Activated naive CD8-positive, alpha-beta T cell treated with anti-CD3 and anti-CD28 coated beads, Interleukin-2, amount 50 U/mL, for 16 hours (primary cell): Measurements from ENCODE around the gene OCA2.
"Not testable (repeated sequence)": the region's sequence is repeated elsewhere in the genome, so short reads cannot be mapped to it uniquely, and the experiment has no call there.

ENCODE experiments used
- DNase-seq: peaks from one replicate; pipeline ENCODE4 v3.0.0-alpha.2; 2020; ENCODE audit warnings: low read depth, low spot score

The OCA2 gene

DNA sequence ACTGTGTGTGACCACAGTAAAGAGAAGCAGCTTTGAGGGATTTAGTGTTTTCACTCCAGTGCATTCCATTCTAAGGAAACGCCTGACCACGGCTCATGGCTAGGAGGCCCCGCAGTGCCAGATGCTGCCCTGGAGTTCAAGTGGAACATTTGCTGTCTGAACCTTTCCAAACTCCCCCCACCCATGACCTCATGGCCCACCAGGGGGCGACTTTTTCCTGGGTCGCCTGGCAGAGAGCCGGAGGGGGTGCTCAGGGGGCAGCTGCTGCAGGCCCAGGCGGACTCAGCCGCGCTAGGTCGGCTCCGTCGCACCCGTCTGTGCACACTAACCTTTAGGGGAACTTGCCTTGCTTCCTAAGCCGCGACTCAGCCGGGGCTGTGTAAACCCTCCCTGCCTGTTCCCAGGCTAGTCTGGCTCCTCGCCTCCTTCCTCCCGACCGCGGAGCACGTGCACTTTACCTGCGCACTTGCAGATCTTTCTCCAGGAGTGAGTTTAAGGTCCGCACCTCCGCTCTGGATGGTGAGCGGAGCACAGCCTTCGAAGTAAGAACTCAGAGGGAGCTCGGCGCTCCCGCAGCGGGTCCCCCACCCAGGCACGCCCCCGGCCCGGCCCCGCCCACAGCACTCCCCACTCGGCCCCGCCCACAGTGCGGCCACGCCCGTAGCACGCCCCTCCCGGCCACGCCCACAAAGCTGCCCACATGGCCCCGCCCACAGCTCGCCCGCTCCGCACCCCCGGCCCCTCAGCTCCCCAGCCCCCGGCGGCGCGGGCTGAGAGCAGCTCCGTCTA, at the start of gene OCA2:
OCA2 (minus strand) TSS at position 550 of the 789 bp plus-strand sequence. CDS start 17,441 bp downstream, outside the sequence.
- no peak for DNase-seq

DNA sequence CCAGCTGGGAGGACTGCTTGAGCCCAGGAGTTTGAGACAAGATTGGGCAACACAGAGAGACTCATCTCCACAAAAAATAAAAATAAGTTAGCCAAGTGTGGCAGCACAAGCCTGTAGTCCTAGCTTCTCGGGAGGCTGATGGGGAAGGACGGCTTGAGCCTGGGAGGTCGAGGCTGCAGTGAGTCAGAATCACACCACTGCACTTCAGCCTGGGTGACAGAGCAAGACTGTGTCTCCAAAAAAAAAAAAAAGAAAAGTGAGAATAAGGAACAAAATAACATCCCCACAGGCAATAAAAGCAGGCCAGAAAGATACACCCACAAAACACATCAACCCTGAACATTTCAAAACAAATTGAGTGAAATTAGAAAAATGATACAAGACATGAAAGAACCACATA, 48.7 kb upstream of the OCA2 start:
- no peak for DNase-seq

DNA sequence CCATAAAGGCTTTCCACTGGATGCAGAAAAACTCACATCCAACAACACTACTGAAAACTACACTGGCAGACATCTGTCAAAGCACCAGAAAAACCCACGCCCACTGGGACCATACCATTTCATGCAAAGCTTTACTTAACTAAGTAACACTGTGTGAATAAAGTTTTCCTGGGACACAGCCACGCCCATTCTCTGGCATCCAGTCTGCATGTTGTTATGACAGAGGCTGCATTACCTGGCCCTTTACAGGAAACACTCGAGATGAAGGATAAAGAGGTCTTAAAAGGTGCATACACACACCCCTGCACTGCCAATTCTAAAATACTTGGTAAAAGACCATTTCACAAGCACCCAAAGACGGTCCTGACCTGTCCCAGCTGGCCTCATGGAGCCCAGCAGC, 46.3 kb upstream of the OCA2 start:
- DNase-seq: not testable (repeated sequence)

DNA sequence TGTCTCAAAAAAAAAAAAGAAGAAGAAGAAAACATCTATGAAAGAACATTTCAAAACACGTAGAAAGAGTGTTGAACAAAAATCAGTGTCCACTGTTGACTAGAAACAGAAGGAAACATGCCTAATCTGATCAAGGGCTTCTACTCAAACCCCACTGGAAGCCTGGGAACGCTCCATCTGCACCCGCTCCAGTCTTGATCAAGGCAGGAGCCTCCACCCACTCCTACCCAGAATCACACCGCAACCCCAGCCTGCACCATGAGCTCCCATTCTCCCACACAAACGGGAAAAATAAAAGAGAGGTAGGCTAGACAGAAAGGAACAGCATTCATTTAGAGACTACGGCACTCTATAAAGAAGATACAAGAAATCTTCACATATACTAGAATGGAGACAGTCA, 40.9 kb upstream of the OCA2 start:
- DNase-seq: no peak

DNA sequence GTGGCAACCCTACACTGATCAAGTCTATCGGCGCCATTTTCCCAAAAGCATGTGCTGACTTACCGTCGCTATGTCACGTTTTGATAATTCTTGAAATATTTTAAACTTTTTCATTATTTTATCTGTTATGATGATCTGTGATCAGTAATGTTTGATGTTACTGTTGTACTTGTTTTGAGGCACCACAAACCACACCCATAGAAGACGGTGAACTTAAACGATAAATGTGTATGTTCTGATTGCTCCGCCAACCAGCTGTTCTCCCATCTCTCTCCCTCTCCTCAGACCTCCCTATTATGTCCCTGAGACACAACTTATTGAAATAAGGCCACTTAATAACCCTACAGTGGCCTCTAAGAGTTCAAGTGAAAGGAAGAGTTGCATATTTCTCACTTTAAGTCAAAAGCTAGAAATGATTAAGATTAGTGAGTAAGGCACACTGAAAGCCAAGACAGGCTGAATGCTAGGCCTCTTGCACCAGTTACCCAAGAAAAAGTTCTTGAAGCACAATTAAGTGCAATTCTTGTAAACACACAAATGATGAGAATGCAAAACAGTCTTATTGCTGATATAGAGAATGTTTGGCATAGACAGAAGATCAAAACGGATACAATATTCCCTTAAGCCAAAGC, 38.4 kb upstream of the OCA2 start:
- DNase-seq: not testable (repeated sequence)

DNA sequence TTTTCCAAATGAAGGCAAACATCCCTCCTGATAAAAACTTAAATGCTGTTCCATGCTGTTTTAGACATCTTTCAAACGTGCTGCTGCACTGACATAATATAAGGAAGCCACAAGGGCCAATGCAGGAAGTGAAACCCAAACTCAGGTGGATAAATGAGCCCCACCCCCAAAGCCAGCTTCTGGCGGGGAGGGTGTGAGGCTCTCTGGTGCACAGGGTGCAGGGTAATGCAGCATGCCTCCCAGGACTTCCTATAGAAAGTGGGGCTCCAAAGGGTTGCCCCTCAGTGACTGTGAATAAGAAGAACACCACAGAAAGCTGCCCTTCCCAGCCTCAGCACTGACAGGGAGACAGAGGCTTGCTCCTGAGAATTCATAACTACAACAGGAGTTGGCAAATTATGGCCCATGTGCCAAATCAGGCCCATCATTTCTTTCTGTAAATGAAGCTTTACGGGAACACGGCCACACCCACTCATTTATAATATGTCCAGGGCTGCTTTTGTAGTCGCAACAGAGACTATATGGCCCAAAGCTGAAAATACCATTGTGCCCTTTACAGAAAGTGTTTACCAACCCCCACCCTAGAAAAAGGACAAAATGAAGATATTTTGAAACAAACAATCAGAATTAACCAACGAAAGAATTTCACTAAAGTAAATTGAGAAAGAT, 37.3 kb upstream of the OCA2 start:
- DNase-seq: not testable (repeated sequence)

DNA sequence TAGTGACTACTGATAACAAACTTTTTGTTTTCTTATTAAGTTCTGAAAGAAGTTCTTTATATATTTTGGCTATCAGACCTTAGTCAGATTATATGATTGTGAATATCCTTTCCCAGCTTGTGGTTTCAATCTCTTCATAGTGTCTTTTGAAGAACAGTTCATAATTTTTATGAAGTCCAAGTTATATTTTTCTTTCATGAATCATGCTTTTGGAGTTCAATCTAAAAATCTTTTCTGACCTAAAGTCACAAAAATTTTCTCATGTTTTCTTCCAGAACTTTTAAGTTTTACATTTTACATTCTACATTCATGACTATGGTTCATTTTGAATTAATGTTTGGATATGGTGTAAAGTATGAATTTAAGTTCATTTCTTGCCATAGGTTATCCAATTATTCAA, 34.2 kb upstream of the OCA2 start:
- DNase-seq: no peak

DNA sequence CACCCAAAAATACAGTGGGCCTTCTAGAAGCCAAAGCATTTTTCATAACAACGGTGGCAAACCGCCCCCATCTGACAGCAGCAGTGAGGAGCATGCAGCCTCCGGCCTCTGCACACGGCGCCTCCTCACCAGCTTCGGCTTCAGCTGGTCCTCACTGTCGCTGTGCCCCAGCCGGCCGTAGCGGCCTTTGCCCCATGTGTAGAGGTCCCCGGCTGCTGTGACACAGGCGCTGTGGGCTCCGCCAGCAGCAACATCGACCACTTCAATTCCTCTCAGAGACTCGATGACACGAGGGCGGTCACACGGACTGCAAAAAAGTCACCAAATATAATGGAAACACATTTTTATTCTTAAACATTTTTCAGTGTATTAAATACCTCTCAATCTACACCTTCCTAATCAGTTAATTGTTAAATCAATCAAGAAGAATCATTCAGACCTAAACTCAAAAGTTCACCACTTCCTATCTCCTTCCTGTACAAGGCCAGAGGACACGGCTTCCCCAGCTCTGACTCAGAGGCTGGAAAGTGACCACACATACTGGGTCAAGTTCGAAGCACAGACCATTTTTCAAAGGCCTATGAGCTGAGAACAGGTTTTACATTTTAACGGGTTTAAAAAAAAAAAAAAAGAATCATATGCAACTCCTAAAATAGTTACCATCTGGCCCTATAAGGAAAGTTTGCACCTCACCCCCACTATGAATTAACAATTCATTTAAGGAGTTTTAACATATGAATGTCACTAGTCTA, 33.6 kb upstream of the OCA2 start:
- no peak for DNase-seq

DNA sequence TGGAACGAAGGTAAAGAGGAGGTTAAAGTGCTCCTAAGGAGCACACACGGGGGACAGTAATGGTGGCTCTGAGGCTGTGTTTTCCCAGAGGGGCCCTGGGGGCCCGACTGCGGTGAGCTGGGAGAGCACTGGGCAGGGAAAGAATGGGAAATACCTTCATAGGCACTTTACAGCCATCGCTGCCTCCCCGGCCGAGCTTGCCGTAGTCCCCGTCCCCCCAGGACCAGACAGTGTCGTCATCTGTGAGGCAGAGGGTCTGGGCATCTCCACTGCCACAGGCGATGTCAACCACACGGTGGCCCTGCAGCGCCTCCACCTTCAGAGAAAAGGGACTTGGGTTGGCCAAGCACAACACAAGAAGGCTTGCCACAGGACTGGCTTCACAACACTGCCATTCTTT, 32.8 kb upstream of the OCA2 start:
- DNase-seq: no peak

- DNase-seq: no peak
Measured at GRCh38 chr15:28131400-28131799, 32.3 kb upstream of the OCA2 start.

DNA sequence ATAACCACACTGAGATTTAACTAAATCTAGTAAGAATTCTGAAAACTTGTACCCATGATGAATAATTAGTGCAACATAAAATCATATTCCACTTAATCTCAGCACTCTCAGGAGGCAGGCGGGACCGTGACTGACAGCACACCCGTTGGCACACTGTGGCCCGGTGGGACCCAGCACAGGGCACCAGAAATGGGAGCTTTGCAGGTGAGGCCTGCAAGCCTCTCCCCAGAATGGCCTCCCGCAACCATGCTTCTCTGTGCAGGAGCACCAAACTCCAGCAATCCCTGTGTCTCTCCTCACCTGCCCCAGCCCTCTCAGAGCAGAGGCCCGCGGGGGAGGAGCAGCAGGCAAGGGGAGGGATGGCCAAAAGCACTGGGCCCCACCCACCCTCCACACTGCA, 31.5 kb upstream of the OCA2 start:
- no peak for DNase-seq

DNA sequence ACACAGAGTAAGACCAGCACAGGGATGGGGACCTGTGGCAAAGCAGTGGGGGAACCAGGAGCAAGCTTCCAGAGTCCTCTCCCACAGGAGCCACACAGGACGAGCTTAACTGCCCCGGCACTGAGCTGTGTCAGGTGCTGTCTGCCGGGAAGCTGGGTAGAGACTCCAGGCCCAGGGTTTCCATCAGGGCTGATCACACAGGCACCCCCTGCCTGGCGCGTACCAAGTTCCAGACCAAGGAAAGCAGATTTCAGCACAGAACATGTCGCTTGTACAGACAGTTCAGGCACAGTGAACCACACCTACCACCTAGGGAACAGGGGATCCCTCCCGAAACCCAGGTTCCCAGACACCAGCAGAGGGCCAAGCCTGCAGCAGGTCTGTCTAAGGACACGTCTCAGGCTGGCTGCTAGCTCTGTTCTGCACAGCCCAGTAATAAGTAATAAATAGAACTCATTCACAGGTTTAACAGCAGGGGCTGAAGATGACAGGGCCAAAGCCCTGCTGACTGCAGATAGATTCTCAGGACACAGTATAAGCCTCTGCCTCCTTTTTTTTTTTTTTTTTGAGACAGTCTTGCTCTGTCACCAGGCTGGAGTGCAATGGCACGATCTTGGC, 30.2 kb upstream of the OCA2 start:
- no peak for DNase-seq

DNA sequence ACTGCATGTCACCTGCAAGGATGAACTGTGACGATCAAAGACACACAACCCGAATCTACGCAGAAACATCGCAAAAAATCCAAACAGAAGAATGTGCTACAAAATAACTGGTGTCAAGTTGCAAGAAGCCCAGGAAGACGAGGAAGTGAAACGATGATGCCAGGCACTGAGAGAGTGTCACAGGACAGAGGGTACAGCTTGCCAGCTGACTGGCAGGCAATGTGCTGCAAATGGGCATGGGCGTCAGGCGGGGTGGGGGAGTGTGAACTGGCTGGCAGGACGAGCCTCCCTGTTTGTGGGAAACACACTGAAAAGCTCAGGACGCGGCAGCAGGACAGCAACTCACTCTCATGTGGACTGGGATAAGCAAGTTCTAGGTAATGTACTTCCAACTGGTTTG, 28.9 kb upstream of the OCA2 start:
- DNase-seq: no peak

DNA sequence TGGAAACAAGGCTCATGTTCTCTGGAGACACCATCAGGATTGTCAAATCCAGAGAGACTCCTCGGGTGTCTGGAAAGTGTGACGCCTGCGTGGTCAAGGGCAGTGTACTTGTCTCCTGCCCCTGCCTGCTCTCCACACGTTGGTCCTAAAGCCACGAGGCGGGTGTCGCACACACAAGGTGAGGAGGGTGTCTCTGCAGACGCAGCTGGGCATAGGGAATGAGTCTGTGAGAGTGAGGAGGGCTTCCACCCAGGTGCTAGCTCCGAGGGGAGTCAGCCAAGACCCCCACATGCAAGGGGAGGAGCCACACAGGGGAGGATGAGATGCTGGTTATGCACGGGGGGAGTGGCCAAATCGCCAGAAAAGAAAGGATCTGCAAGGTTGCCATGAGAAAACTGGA, 27.9 kb upstream of the OCA2 start:
- no peak for DNase-seq

DNA sequence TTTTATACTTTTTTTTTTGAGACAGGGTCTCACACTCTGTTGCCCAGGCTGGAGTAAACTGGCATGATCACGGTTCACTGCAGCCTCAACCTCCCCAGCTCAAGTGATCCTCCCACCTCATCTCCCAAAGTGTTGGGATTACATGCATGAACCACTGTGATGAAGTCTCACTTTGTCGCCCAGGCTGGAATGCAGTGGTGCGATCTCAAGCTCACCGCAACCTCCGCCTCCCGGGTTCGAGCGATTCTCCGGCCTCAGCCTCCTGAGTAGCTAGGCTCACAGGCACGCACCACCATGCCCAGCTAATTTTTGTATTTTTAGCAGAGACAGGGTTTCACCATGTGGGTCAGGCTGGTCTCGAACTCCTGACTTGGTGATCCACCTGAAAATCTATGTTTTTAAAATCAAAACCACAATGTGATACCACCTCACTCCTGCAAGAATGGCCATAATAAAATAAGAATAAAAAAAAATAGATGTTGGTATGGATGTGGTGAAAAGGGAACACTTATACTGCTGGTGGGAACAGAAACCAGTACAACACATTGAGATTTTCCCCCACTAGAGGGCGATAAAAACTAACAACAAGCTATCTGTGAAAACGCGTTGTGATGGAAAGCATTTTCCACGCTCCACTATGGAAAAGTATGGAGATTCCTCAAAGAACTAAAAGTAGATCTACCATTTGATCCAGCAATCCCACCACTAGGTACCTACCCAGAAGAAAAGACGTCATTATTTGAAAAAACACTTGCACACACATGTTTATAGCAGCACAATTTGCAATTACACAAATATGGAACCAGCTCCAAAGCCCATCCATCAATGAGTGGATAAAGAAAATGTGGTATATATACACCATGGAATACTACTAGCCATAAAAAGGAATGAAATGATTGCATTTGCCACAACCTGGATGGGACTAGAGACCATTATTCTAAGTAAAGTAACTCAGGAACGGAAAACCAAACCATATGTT, 26.8 kb upstream of the OCA2 start:
- no peak for DNase-seq

GRCh38 chr15:28124841-28125240, 25.7 kb upstream of the OCA2 start:
- DNase-seq: no peak

DNA sequence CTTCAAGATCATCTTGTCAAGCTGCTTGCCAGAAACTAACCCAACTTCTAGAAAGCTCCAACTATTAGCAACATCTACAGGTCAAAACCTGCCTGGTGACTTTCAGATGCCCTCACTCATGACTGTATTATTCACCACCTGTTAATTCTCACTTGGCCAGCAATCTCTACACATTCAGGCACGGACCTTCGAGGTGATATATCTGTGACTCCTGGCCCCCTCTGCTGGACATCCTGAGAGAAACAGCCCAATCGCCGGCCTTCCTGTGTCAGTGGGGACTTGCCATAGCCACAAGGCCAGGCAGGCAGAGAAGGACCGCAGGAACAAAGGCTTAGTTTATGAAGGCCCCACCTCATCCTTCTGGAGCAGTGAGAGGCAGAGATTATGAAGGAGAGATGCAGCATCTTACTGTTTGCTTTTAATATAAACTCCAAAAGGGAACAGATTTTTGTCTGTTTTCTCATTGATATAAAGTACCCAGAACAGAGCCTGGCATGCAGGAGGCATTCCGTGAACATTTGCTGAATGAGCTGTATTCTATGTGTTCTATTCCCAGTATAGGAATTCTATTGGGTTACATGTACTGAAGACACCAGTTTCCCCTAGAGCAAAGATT, 24.4 kb upstream of the OCA2 start:
- DNase-seq: no peak

- no peak for DNase-seq
Measured at GRCh38 chr15:28122038-28122949, 23.2 kb upstream of the OCA2 start.

- DNase-seq: not testable (repeated sequence)
Measured at GRCh38 chr15:28121577-28121976, 22.5 kb upstream of the OCA2 start.
